Karpas-422 (cell line): ENCODE measurements around the gene P3R3URF. TPM values are rescaled to one million over a fixed set of nuclear protein-coding genes. Genes with fewer than 3 reads are reported as not detected.

Source experiments
- DNase-seq: peaks from one replicate; pipeline ENCODE4 v3.0.0-alpha.2; 2015
- H2AFZ ChIP-seq: fragments of 200-600 bp; sonication (generic); 2 replicates; pipeline ENCODE4 v1.6.1; 2014; ENCODE audit warnings: antibody characterized with exemption, low read length, mixed read lengths
- H3K27ac ChIP-seq: fragments of 200-600 bp; sonication (generic); 2 replicates; pipeline ENCODE4 v1.5.1; 2014; ENCODE audit warnings: mild to moderate bottlenecking, low read length, moderate library complexity
- H3K27me3 ChIP-seq: fragments of 200-600 bp; sonication (generic); 2 replicates; pipeline ENCODE4 v1.6.1; 2014; ENCODE audit warnings: low read length, mixed read lengths
- H3K36me3 ChIP-seq: fragments of 200-600 bp; sonication (generic); 2 replicates; pipeline ENCODE4 v1.6.1; 2014; ENCODE audit warnings: low read length, mixed read lengths; ENCODE audit not compliant: insufficient read depth
- H3K4me1 ChIP-seq: fragments of 200-600 bp; sonication (generic); 2 replicates; pipeline ENCODE4 v1.6.1; 2014; ENCODE audit warnings: mild to moderate bottlenecking, low read length, mixed read lengths
- H3K4me2 ChIP-seq: fragments of 200-600 bp; sonication (generic); 2 replicates; pipeline ENCODE4 v1.6.1; 2014; ENCODE audit warnings: low read length, low read depth, mild to moderate bottlenecking; ENCODE audit not compliant: poor library complexity, severe bottlenecking
- H3K4me3 ChIP-seq: fragments of 200-600 bp; sonication (generic); 2 replicates; pipeline ENCODE4 v1.5.1; 2014; ENCODE audit warnings: mild to moderate bottlenecking, antibody characterized with exemption, low read length, mixed read lengths
- H3K79me2 ChIP-seq: fragments of 200-600 bp; sonication (generic); 2 replicates; pipeline ENCODE4 v1.6.1; 2014; ENCODE audit warnings: mild to moderate bottlenecking, low read length, mixed read lengths
- H3K9ac ChIP-seq: fragments of 200-600 bp; sonication (generic); 2 replicates; pipeline ENCODE4 v1.6.0; 2014; ENCODE audit warnings: low read length
- H3K9me2 ChIP-seq: fragments of 200-600 bp; sonication (generic), shearing (Covaris generic); replicated peaks from 2 replicates; pipeline ENCODE4 v1.6.0; 2014; ENCODE audit warnings: mild to moderate bottlenecking, low read length, moderate library complexity; ENCODE audit not compliant: insufficient read depth
- H3K9me3 ChIP-seq: fragments of 300-700, 200-600 bp; sonication (generic); 2 replicates; pipeline ENCODE4 v1.6.1; 2014; ENCODE audit warnings: low read length, mixed read lengths
- H4K20me1 ChIP-seq: fragments of 200-600 bp; sonication (generic); 2 replicates; pipeline ENCODE4 v1.6.1; 2014; ENCODE audit warnings: mild to moderate bottlenecking, antibody characterized with exemption, low read length, low read depth; ENCODE audit not compliant: insufficient read depth
- total RNA-seq: library from RNA; depleted of rRNA; stranded (reverse); fragments of >200 nt; shearing (Covaris generic); gene quantifications from 2 replicates; pipeline ENCODE4 v1.2.3, GENCODE V29; 2014; ENCODE audit warnings: low replicate concordance

P3R3URF gene
- total RNA-seq, 1 experiment from 2014 or later: not detected

- Histone ChIP-seq H3K9ac (no peak overlapping the region), H3K27ac (no peak overlapping the region), H3K36me3 (no peaks in the 10 kb centered on the region), H3K27me3 (no peaks in the 10 kb centered on the region), H3K4me3 (no peak overlapping the region), H4K20me1 (no peaks in the 10 kb centered on the region), H3K4me1 (no peaks in the 10 kb centered on the region), H3K4me2 (no peak overlapping the region), H3K79me2 (no peaks in the 10 kb centered on the region), H2AFZ (no peak overlapping the region), H3K9me2 (no peaks in the 10 kb centered on the region), H3K9me3 (no peaks in the 10 kb centered on the region)
- no peak for DNase-seq
These were observed 39.2 kb upstream of the P3R3URF start for GRCh38 chr1:46215504-46215903.

DNA sequence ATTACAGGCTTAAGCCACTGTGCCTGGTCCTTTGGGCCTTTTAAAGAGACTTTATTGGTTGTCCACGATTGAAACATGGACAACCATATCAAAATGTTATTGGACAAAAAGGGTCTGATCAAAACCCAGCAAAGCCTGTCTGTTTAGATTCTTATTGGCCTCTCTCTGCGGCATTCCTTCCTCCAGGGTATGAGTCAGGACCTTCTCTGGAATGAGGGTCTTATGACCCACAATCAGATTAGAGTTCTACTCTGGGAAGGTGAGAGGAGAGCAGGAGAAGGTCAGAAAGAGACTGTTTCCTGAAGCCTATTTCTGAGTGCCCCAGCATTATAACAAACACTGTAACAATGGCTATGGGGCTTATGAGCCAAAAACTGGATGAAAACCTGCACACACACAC lies 34.8 kb upstream of the P3R3URF start:
- H3K27ac ChIP-seq: no peak overlapping the region
- H3K36me3 ChIP-seq: no peaks in the 10 kb centered on the region
- DNase-seq: no peak
- no peak overlapping the region for H3K4me2 ChIP-seq
- H3K27me3 ChIP-seq: no peaks in the 10 kb centered on the region
- H3K4me1 ChIP-seq: no peaks in the 10 kb centered on the region
- no peaks in the 10 kb centered on the region for H3K9me2 ChIP-seq
- H4K20me1 ChIP-seq: no peaks in the 10 kb centered on the region
- H3K9me3 ChIP-seq: no peaks in the 10 kb centered on the region
- no peaks in the 10 kb centered on the region for H3K79me2 ChIP-seq
- H3K4me3 ChIP-seq: no peak overlapping the region
- H3K9ac ChIP-seq: no peak overlapping the region
- H2AFZ ChIP-seq: no peak overlapping the region

DNA sequence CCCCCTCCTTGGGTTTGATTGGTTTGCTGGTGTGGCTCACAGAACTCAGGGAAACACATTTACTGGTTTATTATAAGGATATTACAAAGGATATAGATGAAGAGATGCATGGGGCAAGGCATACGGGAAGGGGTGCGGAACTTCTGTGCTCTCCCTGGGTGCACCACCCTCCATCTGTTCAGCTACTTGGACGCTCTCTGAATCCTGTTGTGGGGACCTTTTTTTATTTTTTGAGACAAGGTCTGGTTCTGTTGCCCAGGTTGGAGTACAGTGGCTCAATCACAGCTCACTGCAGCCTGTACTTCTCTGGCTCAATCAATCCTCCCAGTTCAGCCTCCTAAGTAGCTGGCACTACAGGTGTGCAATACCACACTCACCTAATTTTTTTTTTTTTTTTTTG lies 34.3 kb upstream of the P3R3URF start:
- DNase-seq: no peak
- Histone ChIP-seq H3K9me2 (no peaks in the 10 kb centered on the region), H3K9ac (no peak overlapping the region), H2AFZ (no peak overlapping the region), H3K27ac (no peak overlapping the region), H3K4me1 (no peaks in the 10 kb centered on the region), H3K36me3 (no peaks in the 10 kb centered on the region), H3K27me3 (no peaks in the 10 kb centered on the region), H4K20me1 (no peaks in the 10 kb centered on the region), H3K4me2 (no peak overlapping the region), H3K4me3 (no peak overlapping the region), H3K79me2 (no peaks in the 10 kb centered on the region), H3K9me3 (no peaks in the 10 kb centered on the region)

DNA sequence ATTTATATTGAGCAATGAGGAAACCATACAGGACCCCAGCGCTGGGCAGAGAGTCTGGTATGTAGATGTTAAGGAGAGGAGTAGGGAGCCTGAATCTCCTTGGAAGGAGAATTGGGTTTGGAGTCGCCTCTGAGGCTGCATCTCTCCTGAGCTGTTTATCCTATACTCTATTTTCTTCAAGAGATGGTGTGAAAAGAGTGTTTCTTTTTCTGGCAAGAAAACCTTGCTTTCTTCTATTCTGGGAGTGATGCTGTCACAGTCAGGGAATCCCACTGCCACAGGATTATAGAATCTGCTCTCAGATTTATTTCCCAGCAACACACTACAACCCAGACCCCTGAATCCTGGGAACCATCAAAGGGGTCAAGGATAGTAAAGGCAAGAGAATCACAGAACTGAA lies 30.1 kb upstream of the P3R3URF start:
- Histone ChIP-seq H3K9ac (no peak overlapping the region), H3K9me2 (no peaks in the 10 kb centered on the region), H3K27ac (no peak overlapping the region), H3K36me3 (no peaks in the 10 kb centered on the region), H3K9me3 (no peaks in the 10 kb centered on the region), H3K27me3 (no peaks in the 10 kb centered on the region), H3K4me1 (peaks cover 6% of the 10 kb centered on the region), H3K4me3 (no peak overlapping the region), H4K20me1 (no peaks in the 10 kb centered on the region), H2AFZ (no peak overlapping the region), H3K4me2 (no peak overlapping the region), H3K79me2 (no peaks in the 10 kb centered on the region)
- DNase-seq: no peak

DNA sequence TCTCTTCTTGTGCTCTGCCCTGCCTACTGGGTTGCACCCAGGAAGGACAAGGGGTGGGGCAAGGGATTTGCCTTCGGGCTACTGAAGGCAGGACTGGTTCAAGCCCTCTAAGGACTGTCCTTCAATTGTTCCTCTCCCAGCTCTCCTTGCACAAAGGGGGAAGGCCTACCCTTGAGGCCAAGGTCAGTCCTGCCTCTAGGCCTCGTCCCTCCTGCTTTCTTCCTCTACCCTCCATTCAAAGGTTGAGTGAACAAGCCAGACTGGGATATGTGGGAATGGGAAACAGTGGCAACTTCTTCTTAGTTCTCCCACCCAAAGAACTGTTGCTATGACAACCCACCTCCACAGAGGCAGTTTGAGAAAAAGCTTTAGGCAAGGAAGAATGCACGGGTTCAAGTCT lies 29.5 kb upstream of the P3R3URF start:
- Histone ChIP-seq H3K4me3 (no peak overlapping the region), H3K9me3 (no peaks in the 10 kb centered on the region), H3K4me1 (peaks cover 6% of the 10 kb centered on the region), H3K79me2 (no peaks in the 10 kb centered on the region), H3K9ac (no peak overlapping the region), H3K27ac (no peak overlapping the region), H3K27me3 (no peaks in the 10 kb centered on the region), H3K9me2 (no peaks in the 10 kb centered on the region), H3K36me3 (no peaks in the 10 kb centered on the region), H3K4me2 (no peak overlapping the region), H2AFZ (no peak overlapping the region), H4K20me1 (no peaks in the 10 kb centered on the region)
- no peak for DNase-seq

DNA sequence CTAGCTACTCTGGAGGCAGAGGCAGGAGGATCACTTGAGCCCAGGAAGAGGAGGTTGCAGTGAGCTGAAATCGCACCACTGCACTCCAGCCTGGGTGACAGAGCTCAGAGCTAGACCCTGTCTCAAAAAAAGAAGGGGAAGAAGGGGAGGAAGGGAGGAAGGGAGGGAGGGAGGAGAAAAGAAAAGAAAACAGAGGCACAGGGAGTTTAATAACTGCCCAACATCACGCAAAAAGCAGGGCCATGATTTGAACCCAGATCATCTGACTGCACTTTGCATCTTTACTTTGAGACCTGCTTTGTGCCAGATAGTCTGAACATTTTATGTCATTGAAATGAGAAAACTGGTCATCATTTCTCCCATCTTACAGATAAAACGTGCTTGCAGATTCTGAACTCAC lies 28.9 kb upstream of the P3R3URF start:
- Histone ChIP-seq H3K36me3 (no peaks in the 10 kb centered on the region), H3K9ac (no peak overlapping the region), H3K4me1 (peaks cover 6% of the 10 kb centered on the region), H3K27me3 (no peaks in the 10 kb centered on the region), H3K27ac (no peak overlapping the region), H3K79me2 (no peaks in the 10 kb centered on the region), H3K4me2 (no peak overlapping the region), H3K4me3 (no peak overlapping the region), H2AFZ (no peak overlapping the region), H3K9me2 (no peaks in the 10 kb centered on the region), H3K9me3 (no peaks in the 10 kb centered on the region), H4K20me1 (no peaks in the 10 kb centered on the region)
- no peak for DNase-seq

- H4K20me1 ChIP-seq: no peaks in the 10 kb centered on the region
- DNase-seq: no peak
- H3K9me3 ChIP-seq: no peaks in the 10 kb centered on the region
- no peak overlapping the region for H3K9ac ChIP-seq
- H3K36me3 ChIP-seq: no peaks in the 10 kb centered on the region
- H3K79me2 ChIP-seq: no peaks in the 10 kb centered on the region
- H3K27ac ChIP-seq: no peak overlapping the region
- no peak overlapping the region for H3K4me3 ChIP-seq
- no peak overlapping the region for H3K4me2 ChIP-seq
- no peaks in the 10 kb centered on the region for H3K27me3 ChIP-seq
- peaks cover 7% of the 10 kb centered on the region for H3K4me1 ChIP-seq
- no peaks in the 10 kb centered on the region for H3K9me2 ChIP-seq
- H2AFZ ChIP-seq: no peak overlapping the region
These were observed 28.1 kb upstream of the P3R3URF start for GRCh38 chr1:46204406-46204742.

DNA sequence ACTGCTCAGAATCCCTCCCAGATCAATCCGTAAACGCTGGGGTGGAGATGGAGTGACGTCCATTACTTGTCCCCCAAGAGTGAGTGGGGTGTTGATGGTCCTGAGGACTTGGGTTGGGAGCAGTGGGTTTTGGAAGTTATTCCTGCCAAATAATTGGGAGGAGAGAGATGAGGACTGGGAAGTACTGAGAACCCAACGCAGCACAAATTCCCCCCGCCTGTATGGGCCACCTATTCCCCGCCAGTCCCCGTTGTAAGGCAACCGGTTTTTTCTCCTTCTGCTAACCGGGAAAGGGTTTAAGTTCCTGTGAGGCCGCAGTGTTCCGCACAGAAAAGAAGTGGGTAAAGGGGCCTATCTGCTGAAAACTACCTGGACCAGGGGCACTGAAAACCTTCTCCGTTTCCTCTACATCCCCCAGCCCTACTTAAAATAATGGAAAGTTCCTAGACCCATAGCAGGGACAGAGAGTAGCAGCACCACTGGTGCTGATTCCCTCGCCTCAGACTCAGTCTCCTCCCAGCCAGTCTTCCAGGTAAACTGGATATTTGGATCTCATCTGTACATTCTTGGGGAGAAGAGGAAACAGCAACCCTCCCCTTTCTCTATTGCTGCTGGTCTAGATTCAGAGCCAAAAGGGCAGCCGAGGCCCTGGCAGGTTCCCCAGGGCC lies 27.6 kb upstream of the P3R3URF start:
- Histone ChIP-seq H3K79me2 (no peaks in the 10 kb centered on the region), H3K9ac (no peak overlapping the region), H3K4me3 (no peak overlapping the region; the same call in 1 of the 2 replicates), H4K20me1 (no peaks in the 10 kb centered on the region), H3K4me2 (no peak overlapping the region), H2AFZ (no peak overlapping the region; the same call in 1 of the 2 replicates), H3K27ac (no peak overlapping the region), H3K27me3 (no peaks in the 10 kb centered on the region), H3K9me3 (no peaks in the 10 kb centered on the region), H3K4me1 (peaks cover 12% of the 10 kb centered on the region), H3K36me3 (no peaks in the 10 kb centered on the region), H3K9me2 (no peaks in the 10 kb centered on the region)
- no peak for DNase-seq
